Ascending aorta (tissue), 2 donors: Measurements from ENCODE around the gene ABHD12. TPM values are rescaled to one million over a fixed set of nuclear protein-coding genes. Genes with fewer than 3 reads are reported as not detected.

Source experiments
- DNase-seq, 2 donors: peaks; one replicate each; pipeline ENCODE4 v3.0.0-alpha.2; 2019; ENCODE audit warnings: low spot score in 2 of 2
- H3K27ac ChIP-seq, 2 donors: fragments of 200-600 bp; sonication (generic); one replicate each; pipeline ENCODE4 v1.5.1; 2016 to 2017; ENCODE audit warnings: mild to moderate bottlenecking in 1 of 2
- H3K27me3 ChIP-seq: fragments of 200-600 bp; sonication (generic); one replicate; pipeline ENCODE4 v1.5.1; 2017
- H3K36me3 ChIP-seq, 2 donors: fragments of 200-600 bp; sonication (generic); one replicate each; pipeline ENCODE4 v1.5.1; 2016
- H3K4me1 ChIP-seq, 2 donors: fragments of 200-600 bp; sonication (generic); one replicate each; pipeline ENCODE4 v1.5.1; 2016 to 2017; ENCODE audit warnings: mild to moderate bottlenecking in 1 of 2
- H3K4me3 ChIP-seq, 2 donors: fragments of 200-600 bp; sonication (generic); one replicate each; pipeline ENCODE4 v1.5.1; 2016 to 2017; ENCODE audit warnings: mild to moderate bottlenecking in 1 of 2
- H3K9me3 ChIP-seq, 2 donors: fragments of 200-600 bp; sonication (generic); one replicate each; pipeline ENCODE4 v1.5.1; 2016
- CTCF ChIP-seq, 3 experiments: fragments of 200-600 bp in 2 of 3; fragments of 450-650 bp in 1 of 3; sonication (generic) in 2 of 3; IDR thresholded peaks; one replicate each; pipeline ENCODE4 v1.5.1; 2016 to 2019; ENCODE audit warnings: antibody characterized with exemption in 3 of 3, mild to moderate bottlenecking in 1 of 3, moderate library complexity in 1 of 3
- intact Hi-C: fragments of 100-400 bp; cut with DNase I; formaldehyde crosslinking; loops from one replicate; pipeline ENCODE4 v1.15.1; 2023
- total RNA-seq: library from RNA; depleted of rRNA; stranded (reverse); fragments of >200 nt; gene quantifications from one replicate; pipeline ENCODE4 v1.1.0, GENCODE V29; 2016

ABHD12 gene
- total RNA-seq, 1 donor from 2014 or later: 24.3 TPM

- H3K36me3 ChIP-seq: no peaks in the 10 kb centered on the region
- no peak overlapping the region for H3K4me3 ChIP-seq
- intact Hi-C loops: no loop called here
- TF ChIP-seq CTCF (IDR thresholded peaks at IDR 0.05): no peak
- no peaks in the 10 kb centered on the region for H3K9me3 ChIP-seq
- H3K4me1 ChIP-seq: no peaks in the 10 kb centered on the region
- H3K27me3 ChIP-seq: no peaks in the 10 kb centered on the region
- no peak overlapping the region for H3K27ac ChIP-seq
- no peak for DNase-seq
Measured at GRCh38 chr20:25351024-25351360, 39.6 kb downstream of the ABHD12 start.

- no peak for TF ChIP-seq CTCF (IDR thresholded peaks at IDR 0.05)
- H3K9me3 ChIP-seq: no peaks in the 10 kb centered on the region
- no peak overlapping the region for H3K4me3 ChIP-seq
- no peaks in the 10 kb centered on the region for H3K4me1 ChIP-seq
- no peaks in the 10 kb centered on the region for H3K27me3 ChIP-seq
- no peaks in the 10 kb centered on the region for H3K36me3 ChIP-seq
- no peak for DNase-seq
- intact Hi-C loops: no loop called here
- H3K27ac ChIP-seq: no peak overlapping the region
Measured at GRCh38 chr20:25346349-25346748, 44.3 kb downstream of the ABHD12 start.

GRCh38 chr20:25345721-25346120 is 44.9 kb downstream of the ABHD12 start:
- H3K27me3 ChIP-seq: no peaks in the 10 kb centered on the region
- no peak for TF ChIP-seq CTCF (IDR thresholded peaks at IDR 0.05)
- no peaks in the 10 kb centered on the region for H3K9me3 ChIP-seq
- no peak overlapping the region for H3K27ac ChIP-seq
- H3K4me3 ChIP-seq: no peak overlapping the region
- intact Hi-C loops: no loop called here
- no peaks in the 10 kb centered on the region for H3K36me3 ChIP-seq
- no peaks in the 10 kb centered on the region for H3K4me1 ChIP-seq
- no peak for DNase-seq

- TF ChIP-seq CTCF (IDR thresholded peaks at IDR 0.05): no peak
- Histone ChIP-seq H3K4me1 (no peaks in the 10 kb centered on the region), H3K36me3 (no peaks in the 10 kb centered on the region), H3K4me3 (no peak overlapping the region), H3K27ac (no peak overlapping the region), H3K9me3 (no peaks in the 10 kb centered on the region), H3K27me3 (no peaks in the 10 kb centered on the region)
- intact Hi-C loops: no loop called here
- no peak for DNase-seq
Measured at GRCh38 chr20:25344634-25345033, 46.0 kb downstream of the ABHD12 start.

- TF ChIP-seq CTCF (IDR thresholded peaks at IDR 0.05): no peak
- Histone ChIP-seq H3K4me3 (no peak overlapping the region), H3K4me1 (no peaks in the 10 kb centered on the region), H3K36me3 (peaks cover 0 to 10% of the 10 kb centered on the region in 2 donors), H3K27me3 (no peaks in the 10 kb centered on the region), H3K9me3 (no peaks in the 10 kb centered on the region), H3K27ac (no peak overlapping the region)
- intact Hi-C loops: no loop called here
- no peak for DNase-seq
Measured at GRCh38 chr20:25341716-25342680, 48.6 kb downstream of the ABHD12 start.
